ENCODE data around the gene GLOD4.
A peak's percentile ranks its signal among the peaks of the same experiment; 100 is the strongest.

Gene GLOD4

DNA sequence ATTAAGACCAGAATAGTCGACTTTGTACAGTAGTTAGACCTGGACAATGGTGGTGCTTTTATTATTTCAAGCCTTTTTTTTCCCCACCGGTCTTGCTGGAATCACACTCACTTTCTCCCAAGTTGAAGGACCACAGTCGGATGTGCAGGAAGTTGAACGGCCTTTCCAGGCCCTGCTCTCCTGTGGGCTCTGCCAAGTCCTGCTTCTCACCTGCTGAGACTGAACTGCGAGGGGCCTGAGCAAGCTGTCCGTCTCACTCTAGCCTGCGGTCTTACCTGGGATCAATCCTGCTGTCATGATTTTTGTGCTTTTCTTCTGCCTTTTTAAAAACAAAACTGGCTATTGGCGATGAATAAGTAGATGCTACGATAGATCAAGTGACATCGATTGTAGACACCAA is 48.3 kb downstream of the GLOD4 start:
- TF ChIP-seq POLR2AphosphoS5 (IDR thresholded peaks at IDR 0.05; ENCODE audit: low read depth, low read length), result no peak
- TF ChIP-seq TAF1 (IDR thresholded peaks at IDR 0.05; ENCODE audit: borderline replicate concordance, insufficient read depth, low read length), result no peak
- no peak for TF ChIP-seq FOXP2 (optimal IDR thresholded peaks at IDR 0.05; ENCODE audit: borderline replicate concordance, extremely low read depth, extremely low read length, insufficient read depth)
- TF ChIP-seq SIN3A (IDR thresholded peaks at IDR 0.05; ENCODE audit: borderline replicate concordance, insufficient read depth, low read length), result no peak
- TF ChIP-seq, protein P1, sequence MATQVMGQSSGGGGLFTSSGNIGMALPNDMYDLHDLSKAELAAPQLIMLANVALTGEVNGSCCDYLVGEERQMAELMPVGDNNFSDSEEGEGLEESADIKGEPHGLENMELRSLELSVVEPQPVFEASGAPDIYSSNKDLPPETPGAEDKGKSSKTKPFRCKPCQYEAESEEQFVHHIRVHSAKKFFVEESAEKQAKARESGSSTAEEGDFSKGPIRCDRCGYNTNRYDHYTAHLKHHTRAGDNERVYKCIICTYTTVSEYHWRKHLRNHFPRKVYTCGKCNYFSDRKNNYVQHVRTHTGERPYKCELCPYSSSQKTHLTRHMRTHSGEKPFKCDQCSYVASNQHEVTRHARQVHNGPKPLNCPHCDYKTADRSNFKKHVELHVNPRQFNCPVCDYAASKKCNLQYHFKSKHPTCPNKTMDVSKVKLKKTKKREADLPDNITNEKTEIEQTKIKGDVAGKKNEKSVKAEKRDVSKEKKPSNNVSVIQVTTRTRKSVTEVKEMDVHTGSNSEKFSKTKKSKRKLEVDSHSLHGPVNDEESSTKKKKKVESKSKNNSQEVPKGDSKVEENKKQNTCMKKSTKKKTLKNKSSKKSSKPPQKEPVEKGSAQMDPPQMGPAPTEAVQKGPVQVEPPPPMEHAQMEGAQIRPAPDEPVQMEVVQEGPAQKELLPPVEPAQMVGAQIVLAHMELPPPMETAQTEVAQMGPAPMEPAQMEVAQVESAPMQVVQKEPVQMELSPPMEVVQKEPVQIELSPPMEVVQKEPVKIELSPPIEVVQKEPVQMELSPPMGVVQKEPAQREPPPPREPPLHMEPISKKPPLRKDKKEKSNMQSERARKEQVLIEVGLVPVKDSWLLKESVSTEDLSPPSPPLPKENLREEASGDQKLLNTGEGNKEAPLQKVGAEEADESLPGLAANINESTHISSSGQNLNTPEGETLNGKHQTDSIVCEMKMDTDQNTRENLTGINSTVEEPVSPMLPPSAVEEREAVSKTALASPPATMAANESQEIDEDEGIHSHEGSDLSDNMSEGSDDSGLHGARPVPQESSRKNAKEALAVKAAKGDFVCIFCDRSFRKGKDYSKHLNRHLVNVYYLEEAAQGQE (IDR thresholded peaks at IDR 0.05; ENCODE audit: insufficient read depth in 1 of 2, low read depth in 2 of 2, low read length in 2 of 2), result no peak

DNA sequence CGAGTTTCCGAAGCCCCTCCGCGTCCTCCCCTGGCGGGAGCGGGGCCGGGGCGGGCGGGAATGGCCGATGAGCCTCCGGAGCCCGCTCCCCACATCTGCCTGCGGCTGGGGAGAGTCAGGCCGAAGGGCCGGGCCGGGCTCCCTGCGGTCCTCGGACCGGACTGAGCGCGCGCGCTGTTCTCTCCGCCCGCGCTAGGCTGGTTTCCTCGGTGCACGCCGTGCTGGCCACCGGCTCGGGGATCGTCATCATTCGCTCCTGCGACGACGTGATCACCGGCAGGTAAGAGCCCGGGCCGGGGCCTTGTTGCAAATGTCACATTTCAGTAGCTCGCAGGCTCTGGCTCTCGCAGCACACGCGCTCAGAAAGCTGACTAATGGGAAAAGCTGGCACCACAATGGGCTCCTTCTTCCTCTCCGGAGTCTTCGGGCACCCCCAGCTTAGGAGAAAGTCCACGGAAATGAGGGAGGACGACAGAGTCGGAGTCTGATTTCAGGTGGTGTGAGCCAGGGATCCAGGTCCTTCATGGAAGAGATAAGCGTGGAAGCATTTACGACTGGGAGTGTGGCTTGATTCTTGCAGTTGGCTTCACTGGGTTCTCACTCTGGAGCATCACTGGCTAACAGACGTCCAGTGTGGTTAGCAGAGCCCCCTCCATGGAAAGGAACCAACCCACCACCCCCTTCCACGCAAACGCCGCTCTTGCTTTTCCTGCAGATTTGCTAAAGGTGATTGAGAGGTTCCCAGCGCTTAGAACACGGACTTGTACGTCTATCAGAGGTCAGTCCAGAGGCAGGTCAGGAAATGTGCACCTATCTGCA is 49.0 kb downstream of the GLOD4 start:
- TF ChIP-seq, protein P1 (IDR thresholded peaks at IDR 0.05; ENCODE audit: insufficient read depth in 1 of 2, low read depth in 2 of 2, low read length in 2 of 2), result no peak
- TF ChIP-seq FOXP2 (optimal IDR thresholded peaks at IDR 0.05; ENCODE audit: borderline replicate concordance, extremely low read depth, extremely low read length, insufficient read depth) (no peak), SIN3A (IDR thresholded peaks at IDR 0.05; ENCODE audit: borderline replicate concordance, insufficient read depth, low read length) (no peak; the same call in 1 of the 2 replicates), POLR2AphosphoS5 (IDR thresholded peaks at IDR 0.05; ENCODE audit: low read depth, low read length) (0 out of 2 replicates have a peak, but pooled peaks have one; percentile 12), TAF1 (IDR thresholded peaks at IDR 0.05; ENCODE audit: borderline replicate concordance, insufficient read depth, low read length) (0 out of 2 replicates have a peak, but pooled peaks have one; percentile 10)

DNA sequence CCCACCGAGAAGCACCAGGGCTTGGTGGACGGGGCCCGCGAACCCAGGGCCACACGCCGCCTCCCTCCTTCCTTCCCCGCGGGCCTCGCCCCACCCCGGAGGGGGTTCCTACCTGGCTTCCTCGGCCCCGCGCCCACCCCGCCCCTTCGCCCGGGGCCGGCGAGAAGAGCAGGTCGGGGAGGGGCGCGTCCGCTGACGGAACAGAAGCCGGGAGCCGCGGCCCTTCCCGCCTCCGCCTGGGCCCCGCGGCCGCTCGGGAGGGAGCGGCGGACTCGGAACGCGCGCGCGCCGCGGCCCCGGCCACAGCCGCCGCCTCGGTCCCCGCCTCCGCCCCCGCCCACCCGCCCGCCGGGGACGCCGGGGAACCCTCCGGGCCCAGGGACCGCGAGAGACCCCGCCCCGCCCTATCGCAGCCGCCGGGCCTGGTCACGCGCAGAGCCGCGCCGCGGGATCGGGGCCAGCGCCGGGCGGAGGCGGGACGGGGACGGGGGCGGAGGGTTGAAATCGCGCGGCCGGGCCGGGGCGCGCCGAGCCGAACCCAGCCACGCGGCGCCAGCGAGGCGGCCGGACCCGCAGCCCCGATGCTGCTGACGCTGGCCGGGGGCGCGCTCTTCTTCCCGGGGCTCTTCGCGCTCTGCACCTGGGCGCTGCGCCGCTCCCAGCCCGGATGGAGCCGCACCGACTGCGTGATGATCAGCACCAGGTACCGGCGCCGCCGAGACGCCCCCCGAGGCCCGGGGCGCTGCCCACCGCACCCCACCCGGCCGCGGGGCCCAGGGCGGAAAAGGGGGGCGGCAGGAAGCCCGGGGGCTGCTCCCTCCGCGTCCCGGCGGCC is 49.8 kb downstream of the GLOD4 start, which contains the start of gene TLCD3A:
TLCD3A (plus strand) TSS at position 530 of the 835 bp plus-strand sequence; CDS start at position 582, 52 bp downstream.
- TF ChIP-seq TAF1 (IDR thresholded peaks at IDR 0.05; ENCODE audit: borderline replicate concordance, insufficient read depth, low read length) (no peak; the same call in 1 of the 2 replicates), POLR2AphosphoS5 (IDR thresholded peaks at IDR 0.05; ENCODE audit: low read depth, low read length) (no peak), FOXP2 (optimal IDR thresholded peaks at IDR 0.05; ENCODE audit: borderline replicate concordance, extremely low read depth, extremely low read length, insufficient read depth) (no peak), SIN3A (IDR thresholded peaks at IDR 0.05; ENCODE audit: borderline replicate concordance, insufficient read depth, low read length) (no peak)
- TF ChIP-seq, protein P1 (IDR thresholded peaks at IDR 0.05; ENCODE audit: insufficient read depth in 1 of 2, low read depth in 2 of 2, low read length in 2 of 2), result no peak

DNA sequence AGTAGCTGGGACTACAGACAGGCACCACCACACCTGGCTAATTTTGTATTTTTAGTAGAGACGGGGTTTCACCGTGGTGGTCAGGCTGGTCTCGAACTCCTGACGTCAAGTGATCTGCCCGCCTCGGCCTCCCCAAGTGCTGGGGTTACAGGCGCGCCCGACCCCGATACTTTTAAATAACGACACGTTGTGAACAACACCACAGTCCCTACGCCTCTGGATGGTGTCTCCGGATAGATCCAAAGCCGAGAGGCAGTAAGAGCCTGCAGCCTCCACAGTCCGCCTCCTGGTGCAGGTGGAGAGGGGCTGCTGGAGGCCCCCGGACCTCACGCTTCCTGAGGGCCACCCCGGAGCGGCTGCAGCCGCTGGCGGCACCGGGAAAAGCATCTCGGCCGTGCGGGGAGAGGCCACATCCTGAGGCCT is 50.4 kb downstream of the GLOD4 start:
- TF ChIP-seq TAF1 (IDR thresholded peaks at IDR 0.05; ENCODE audit: borderline replicate concordance, insufficient read depth, low read length), result no peak
- no peak for TF ChIP-seq FOXP2 (optimal IDR thresholded peaks at IDR 0.05; ENCODE audit: borderline replicate concordance, extremely low read depth, extremely low read length, insufficient read depth)
- TF ChIP-seq, protein P1 (IDR thresholded peaks at IDR 0.05; ENCODE audit: insufficient read depth in 1 of 2, low read depth in 2 of 2, low read length in 2 of 2), result no peak
- no peak for TF ChIP-seq SIN3A (IDR thresholded peaks at IDR 0.05; ENCODE audit: borderline replicate concordance, insufficient read depth, low read length)
- TF ChIP-seq POLR2AphosphoS5 (IDR thresholded peaks at IDR 0.05; ENCODE audit: low read depth, low read length), result no peak
